WTC11 (cell line): Measurements from ENCODE around the gene CD6.
"Not testable (repeated sequence)": the region's sequence is repeated elsewhere in the genome, so short reads cannot be mapped to it uniquely, and the experiment has no call there.

Experiments used
- ATF2 ChIP-seq: sonication (generic); formaldehyde crosslinking; IDR thresholded peaks from 2 replicates; pipeline ENCODE4 v1.8.1; 2022; ENCODE audit warnings: low read depth, missing genetic modification reagents, borderline replicate concordance
- ATF6 ChIP-seq: sonication (generic); formaldehyde crosslinking; IDR thresholded peaks from 2 replicates; pipeline ENCODE4 v1.8.1; 2023; ENCODE audit warnings: mild to moderate bottlenecking, missing genetic modification reagents
- CTCF ChIP-seq: fragments of 200-600 bp; IDR thresholded peaks from 2 replicates; pipeline ENCODE4 v1.8.0; 2022; ENCODE audit warnings: antibody characterized with exemption
- E2F5 ChIP-seq: sonication (generic); formaldehyde crosslinking; IDR thresholded peaks from 2 replicates; pipeline ENCODE4 v1.8.1; 2022; ENCODE audit warnings: mild to moderate bottlenecking, moderate library complexity, missing genetic modification reagents
- ESRRA ChIP-seq: sonication (generic); formaldehyde crosslinking; IDR thresholded peaks from 2 replicates; pipeline ENCODE4 v1.8.1; 2022; ENCODE audit warnings: mild to moderate bottlenecking, missing genetic modification reagents, borderline replicate concordance
- FOXP1 ChIP-seq: sonication (generic); formaldehyde crosslinking; IDR thresholded peaks from 2 replicates; pipeline ENCODE4 v1.8.0; 2022; ENCODE audit warnings: missing genetic modification reagents, mild to moderate bottlenecking, moderate library complexity, borderline replicate concordance
- KAT7 ChIP-seq: sonication (generic); formaldehyde crosslinking; IDR thresholded peaks from 2 replicates; pipeline ENCODE4 v1.8.1; 2023; ENCODE audit warnings: missing genetic modification reagents, mild to moderate bottlenecking, borderline replicate concordance
- MAX ChIP-seq: sonication (generic); formaldehyde crosslinking; IDR thresholded peaks from 2 replicates; pipeline ENCODE4 v1.8.0; 2022; ENCODE audit warnings: mild to moderate bottlenecking, missing genetic modification reagents
- NR2C2 ChIP-seq: sonication (generic); formaldehyde crosslinking; IDR thresholded peaks from 2 replicates; pipeline ENCODE4 v1.8.0; 2022; ENCODE audit warnings: mild to moderate bottlenecking, missing genetic modification reagents
- TP53 ChIP-seq: sonication (generic); formaldehyde crosslinking; IDR thresholded peaks from 2 replicates; pipeline ENCODE4 v1.8.1; 2023; ENCODE audit warnings: mild to moderate bottlenecking, missing genetic modification reagents
- USF1 ChIP-seq: sonication (generic); formaldehyde crosslinking; IDR thresholded peaks from 2 replicates; pipeline ENCODE4 v1.8.0; 2022; ENCODE audit warnings: mild to moderate bottlenecking, missing genetic modification reagents
- USF2 ChIP-seq: sonication (generic); formaldehyde crosslinking; IDR thresholded peaks from 2 replicates; pipeline ENCODE4 v1.8.1; 2023; ENCODE audit warnings: mild to moderate bottlenecking, missing genetic modification reagents, moderate library complexity
- ZNF219 ChIP-seq: sonication (generic); formaldehyde crosslinking; IDR thresholded peaks from 2 replicates; pipeline ENCODE4 v1.8.0; 2023; ENCODE audit warnings: missing genetic modification reagents, mild to moderate bottlenecking, borderline replicate concordance
- ZNF396 ChIP-seq: fragments of 250-450 bp; sonication (Bioruptor Pico); IDR thresholded peaks from 2 replicates; pipeline ENCODE4 v1.8.0; 2021; ENCODE audit warnings: mild to moderate bottlenecking, moderate library complexity, borderline replicate concordance

- not testable (repeated sequence) for TF ChIP-seq ESRRA (CRISPR knock-in tag); KAT7 (CRISPR knock-in tag); ATF6 (CRISPR knock-in tag); CTCF; FOXP1 (CRISPR knock-in tag); ZNF396 (CRISPR knock-in tag); NR2C2 (CRISPR knock-in tag); ZNF219; ATF2 (CRISPR knock-in tag); USF2 (CRISPR knock-in tag); TP53; E2F5; MAX (CRISPR knock-in tag); USF1 (CRISPR knock-in tag)
These were observed 93.8 kb downstream of the CD6 start for GRCh38 chr11:61065236-61065635.
